HepG2 (cell line): Measurements from ENCODE around the gene MPV17L2. TPM values are rescaled to one million over a fixed set of nuclear protein-coding genes. Genes with fewer than 3 reads are reported as not detected.

ENCODE experiments used
- CBX5 ChIP-seq: sonication (generic); formaldehyde crosslinking; IDR thresholded peaks from 2 replicates; pipeline ENCODE4 v1.4.0; 2020; ENCODE audit warnings: missing genetic modification reagents, borderline replicate concordance
- DMTF1 ChIP-seq: sonication (generic); formaldehyde crosslinking; IDR thresholded peaks from 2 replicates; pipeline ENCODE4 v1.4.0; 2020; ENCODE audit warnings: mild to moderate bottlenecking, missing genetic modification reagents
- E2F5 ChIP-seq: sonication (generic); formaldehyde crosslinking; conservative IDR thresholded peaks from 2 replicates; pipeline ENCODE4 v1.4.0; 2020; ENCODE audit warnings: missing genetic modification reagents
- GMEB2 ChIP-seq: IDR thresholded peaks from 2 replicates; pipeline ENCODE4 v1.6.1; 2016; ENCODE audit warnings: missing biosample characterization, missing genetic modification reagents, low read depth
- GTF2F1 ChIP-seq: fragments of 150-350 bp; IDR thresholded peaks from 2 replicates; pipeline ENCODE4 v1.6.1; 2014; ENCODE audit warnings: low read length
- GTF3A ChIP-seq: sonication (generic); formaldehyde crosslinking; conservative IDR thresholded peaks from 2 replicates; pipeline ENCODE4 v1.4.0; 2020; ENCODE audit warnings: mild to moderate bottlenecking, missing genetic modification reagents
- JUN ChIP-seq: sonication (generic); formaldehyde crosslinking; IDR thresholded peaks from 2 replicates; pipeline ENCODE4 v1.4.0; 2020; ENCODE audit warnings: mild to moderate bottlenecking, missing genetic modification reagents
- LCORL ChIP-seq, 2 experiments: fragments of 450-650 bp in 1 of 2; sonication (generic) in 1 of 2; formaldehyde crosslinking in 1 of 2; IDR thresholded peaks; 2 replicates each; pipeline versions ENCODE4 v1.5.0 to v1.6.1; 2017 to 2020; ENCODE audit warnings: antibody characterized with exemption in 1 of 2, missing genetic modification reagents in 1 of 2
- MEIS1 ChIP-seq: sonication (generic); formaldehyde crosslinking; IDR thresholded peaks from 2 replicates; pipeline ENCODE4 v1.9.0; 2021; ENCODE audit warnings: mild to moderate bottlenecking, missing genetic modification reagents, moderate library complexity, borderline replicate concordance
- MXD1 ChIP-seq: sonication (generic); formaldehyde crosslinking; IDR thresholded peaks from 2 replicates; pipeline ENCODE4 v1.4.0; 2020; ENCODE audit warnings: mild to moderate bottlenecking, missing genetic modification reagents
- NFKB2 ChIP-seq: sonication (generic); formaldehyde crosslinking; IDR thresholded peaks from 2 replicates; pipeline ENCODE4 v1.4.0; 2020; ENCODE audit warnings: missing genetic modification reagents, borderline replicate concordance
- SALL1 ChIP-seq: sonication (generic); formaldehyde crosslinking; IDR thresholded peaks from 2 replicates; pipeline ENCODE4 v1.8.0; 2022; ENCODE audit warnings: mild to moderate bottlenecking, missing genetic modification reagents
- SNAPC5 ChIP-seq: sonication (generic); formaldehyde crosslinking; IDR thresholded peaks from 2 replicates; pipeline ENCODE4 v1.8.1; 2023; ENCODE audit warnings: mild to moderate bottlenecking, missing genetic modification reagents, borderline replicate concordance
- THAP9 ChIP-seq: sonication (generic); formaldehyde crosslinking; IDR thresholded peaks from 2 replicates; pipeline ENCODE4; 2020; ENCODE audit warnings: missing genetic modification reagents, mild to moderate bottlenecking, borderline replicate concordance
- XBP1 ChIP-seq: sonication (generic); formaldehyde crosslinking; IDR thresholded peaks from 2 replicates; pipeline ENCODE4 v1.5.0; 2020; ENCODE audit warnings: missing genetic modification reagents
- ZBTB20 ChIP-seq: sonication (generic); formaldehyde crosslinking; IDR thresholded peaks from 2 replicates; pipeline ENCODE4 v1.8.1; 2023; ENCODE audit warnings: missing genetic modification reagents, low read depth, mild to moderate bottlenecking, borderline replicate concordance
- ZFAT ChIP-seq: sonication (generic); formaldehyde crosslinking; conservative IDR thresholded peaks from 2 replicates; pipeline ENCODE4 v1.8.1; 2023; ENCODE audit warnings: missing genetic modification reagents, inconsistent platforms
- ZNF326 ChIP-seq: sonication (generic); formaldehyde crosslinking; IDR thresholded peaks from 2 replicates; pipeline ENCODE4 v1.4.0; 2020; ENCODE audit warnings: missing genetic modification reagents, borderline replicate concordance
- ZNF674 ChIP-seq: sonication (generic); formaldehyde crosslinking; IDR thresholded peaks from 2 replicates; pipeline ENCODE4 v1.5.0; 2020; ENCODE audit warnings: low read depth, mild to moderate bottlenecking, missing genetic modification reagents
- ZNF75D ChIP-seq: sonication (generic); formaldehyde crosslinking; IDR thresholded peaks from 2 replicates; pipeline ENCODE4 v1.8.1; 2023; ENCODE audit warnings: missing genetic modification reagents, mild to moderate bottlenecking, borderline replicate concordance
- ZNF792 ChIP-seq: IDR thresholded peaks from 2 replicates; pipeline ENCODE4 v1.6.1; 2016
- polyA plus RNA-seq, 8 experiments: library from polyadenylated mRNA; depleted of rRNA in 3 of 8; stranded (reverse) in 7 of 8; unstranded in 1 of 8; fragments of >200 nt; fragmentation: Illumina TruSeq in 4 of 8; extraction: Trizol in 4 of 8; gene quantifications; 2 replicates each; pipeline versions ENCODE4 v1.2.1 to v1.2.3, GENCODE V29; 2011 to 2016; ENCODE audit warnings: low read depth in 4 of 8, missing spikeins in 1 of 8, mixed read lengths in 1 of 8; ENCODE audit not compliant: insufficient read depth in 1 of 8
- total RNA-seq, 5 experiments: library from RNA; depleted of rRNA; stranded (reverse); fragments of >200 nt; fragmentation: Illumina TruSeq; extraction: Trizol; gene quantifications; 2 replicates each; pipeline ENCODE4 v1.2.3, GENCODE V29; 2016; ENCODE audit warnings: low read depth in 1 of 5

The MPV17L2 gene
- total and polyA plus RNA-seq, 2 of the 13 experiments (the other 11 are each of a cell fraction or from before 2014, with no cell fraction given), result 13.6 to 16.7 TPM

GRCh38 chr19:18192673-18193387, at the start of gene MPV17L2 (continued):
- TF ChIP-seq DMTF1 (CRISPR knock-in tag) (no peak), E2F5 (CRISPR knock-in tag) (no peak), ZFAT (CRISPR knock-in tag) (no peak), ZNF75D (no peak), ZNF326 (CRISPR knock-in tag) (no peak), GTF2F1 (no peak), ZBTB20 (CRISPR knock-in tag) (no peak), NFKB2 (CRISPR knock-in tag) (no peak), XBP1 (no peak), GTF3A (CRISPR knock-in tag) (no peak), GMEB2 (peak; percentile 33; the same call in 1 of the 2 replicates), THAP9 (CRISPR knock-in tag) (no peak), CBX5 (CRISPR knock-in tag) (no peak), ZNF674 (CRISPR knock-in tag) (no peak), MXD1 (CRISPR knock-in tag) (peak; percentile 74; the same call in 1 of the 2 replicates), LCORL (IDR thresholded peaks at IDR 0.05) (no peak), LCORL (CRISPR knock-in tag; IDR thresholded peaks at IDR 0.05) (peak; percentile 72; the same call in 1 of the 2 replicates), ZNF792 (no peak), SALL1 (CRISPR knock-in tag) (no peak), SNAPC5 (CRISPR knock-in tag) (no peak), JUN (CRISPR knock-in tag) (no peak), MEIS1 (no peak; the same call in 1 of the 2 replicates)
